HepG2 (cell line): ENCODE results near the gene NELFCD. TPM values are rescaled to one million over a fixed set of nuclear protein-coding genes. Genes with fewer than 3 reads are reported as not detected.

ENCODE experiments used
- ATAC-seq: fragments of 200-7000 bp; cut with Tn5 transposase; 3 replicates; pipeline ENCODE4 v1.9.1; 2020; ENCODE audit warnings: mild to moderate bottlenecking, moderate library complexity
- BruUV-seq: library from RNA; stranded (reverse); fragments of 400-500 nt; replicated peaks from 2 replicates; lab custom pipeline; 2021; lab: Mats Ljungman, UMichigan
- CTCF ChIA-PET: fragments of 300-600 bp; formaldehyde crosslinking; extraction: SDS; loops from one replicate; lab custom pipeline; 2021; ENCODE audit warnings: low total read pairs, inconsistent platforms, low intra/inter-chr PET ratio; lab: Yijun Ruan, JAX
- POLR2A ChIA-PET: fragments of 350-600 bp; sonication (Branson Sonifier 250); formaldehyde crosslinking; loops from one replicate; lab custom pipeline; 2020; ENCODE audit warnings: antibody characterized with exemption, inconsistent platforms; lab: Yijun Ruan, JAX
- DNase-seq: peaks from one replicate; pipeline ENCODE4 v3.0.0-alpha.2; 2015; ENCODE audit warnings: low spot score
- FAIRE-seq: peaks from 3 replicates; lab custom pipeline; 2011; peaks lifted over from hg19 to GRCh38; lab: Jason Lieb, UNC
- H2AFZ ChIP-seq: one replicate; pipeline ENCODE4 v1.6.1; 2011; ENCODE audit warnings: low read length, inconsistent platforms
- H3K27ac ChIP-seq: fragments of 300-600 bp; 3 replicates; pipeline ENCODE4 v1.8.0; 2011; ENCODE audit warnings: mixed run types, mild to moderate bottlenecking, mixed read lengths, low read length, inconsistent platforms; ENCODE audit not compliant: insufficient read depth; ENCODE audit errors: extremely low read length
- H3K27me3 ChIP-seq, 2 experiments: fragments of 200-600 bp in 1 of 2; 2 replicates in 1 of 2; 3 replicates in 1 of 2; pipeline versions ENCODE4 v1.6.0 to v1.8.0; 2011; ENCODE audit warnings: low read length in 2 of 2, mild to moderate bottlenecking in 2 of 2, moderate library complexity in 2 of 2, inconsistent platforms in 1 of 2; ENCODE audit not compliant: insufficient read depth in 2 of 2, control insufficient read depth in 1 of 2
- H3K36me3 ChIP-seq, 2 experiments: fragments of 200-600 bp in 1 of 2; replicated peaks in 1 of 2; 2 replicates in 1 of 2; 3 replicates in 1 of 2; pipeline versions ENCODE4 v1.5.1 to v1.8.0; 2011; ENCODE audit warnings: low read length in 2 of 2, inconsistent platforms in 1 of 2; ENCODE audit not compliant: insufficient read depth in 2 of 2, control insufficient read depth in 1 of 2
- H3K4me1 ChIP-seq: 2 replicates; pipeline ENCODE4 v1.5.1; 2012; ENCODE audit warnings: low read length, inconsistent platforms; ENCODE audit not compliant: insufficient read depth
- H3K4me2 ChIP-seq: 2 replicates; pipeline ENCODE4 v1.6.0; 2011; ENCODE audit warnings: low read depth, low read length, inconsistent platforms
- H3K4me3 ChIP-seq, 3 experiments: fragments of 200-600 bp in 1 of 3; sonication (generic), shearing (Covaris generic) in 1 of 3; replicated peaks in 1 of 3; 2 replicates each; pipeline ENCODE4 v1.5.1; 2011 to 2016; ENCODE audit warnings: low read length in 3 of 3, inconsistent platforms in 2 of 3, low read depth in 2 of 3, mild to moderate bottlenecking in 2 of 3, control low read depth in 1 of 3, mixed read lengths in 1 of 3; ENCODE audit not compliant: insufficient read depth in 1 of 3
- H3K79me2 ChIP-seq: one replicate; pipeline ENCODE4 v1.6.1; 2011; ENCODE audit warnings: low read length, inconsistent platforms; ENCODE audit not compliant: insufficient read depth
- H3K9ac ChIP-seq: 2 replicates; pipeline ENCODE4 v1.6.0; 2011; ENCODE audit warnings: mild to moderate bottlenecking, low read depth, low read length, inconsistent platforms; ENCODE audit not compliant: insufficient read depth
- H3K9me3 ChIP-seq: 2 replicates; pipeline ENCODE4 v1.5.1; 2012; ENCODE audit warnings: mild to moderate bottlenecking, low read length
- H4K20me1 ChIP-seq: 2 replicates; pipeline ENCODE4 v1.6.0; 2011; ENCODE audit warnings: inconsistent platforms, mild to moderate bottlenecking, low read length, moderate library complexity; ENCODE audit not compliant: insufficient read depth
- AGO2 ChIP-seq: fragments of 200-400 bp; formaldehyde crosslinking; optimal IDR thresholded peaks from 2 replicates; pipeline ENCODE3; 2017; ENCODE audit warnings: mild to moderate bottlenecking, low read depth, low read length, moderate library complexity
- BCL6 ChIP-seq: IDR thresholded peaks from 2 replicates; pipeline ENCODE4 v1.6.1; 2016; ENCODE audit warnings: missing genetic modification reagents, missing compliant biosample characterization
- CBX2 ChIP-seq, 2 experiments: fragments of 200-600 bp in 1 of 2; sonication (generic); formaldehyde crosslinking in 1 of 2; IDR thresholded peaks; 2 replicates each; pipeline versions ENCODE4 v1.7.0 to v1.8.1; 2018 to 2022; ENCODE audit warnings: low read depth in 2 of 2, low read length in 1 of 2, mild to moderate bottlenecking in 1 of 2, missing genetic modification reagents in 1 of 2
- CHD4 ChIP-seq: fragments of 200-600 bp; sonication (generic); IDR thresholded peaks from 2 replicates; pipeline ENCODE4 v1.7.0; 2017; ENCODE audit warnings: mild to moderate bottlenecking, low read length, borderline replicate concordance
- MLLT10 ChIP-seq: sonication (generic); formaldehyde crosslinking; IDR thresholded peaks from 2 replicates; pipeline ENCODE4 v1.4.0; 2020; ENCODE audit warnings: missing genetic modification reagents
- MTA1 ChIP-seq: sonication (generic); formaldehyde crosslinking; IDR thresholded peaks from 2 replicates; pipeline ENCODE4 v1.4.0; 2020; ENCODE audit warnings: missing genetic modification reagents, mild to moderate bottlenecking, borderline replicate concordance
- PAF1 ChIP-seq: IDR thresholded peaks from 2 replicates; pipeline ENCODE4 v1.6.1; 2016; ENCODE audit warnings: missing genetic modification reagents, missing compliant biosample characterization
- REL ChIP-seq: sonication (generic); formaldehyde crosslinking; conservative IDR thresholded peaks from 2 replicates; pipeline ENCODE4 v1.8.0; 2022; ENCODE audit warnings: mild to moderate bottlenecking, missing genetic modification reagents, moderate library complexity
- THAP11 ChIP-seq: IDR thresholded peaks from 2 replicates; pipeline ENCODE4 v1.6.1; 2016; ENCODE audit warnings: missing biosample characterization, missing genetic modification reagents
- TSC22D2 ChIP-seq: sonication (generic); formaldehyde crosslinking; IDR thresholded peaks from 2 replicates; pipeline ENCODE4 v1.5.1; 2020; ENCODE audit warnings: missing genetic modification reagents, mild to moderate bottlenecking, borderline replicate concordance
- ZNF703 ChIP-seq: sonication (generic); formaldehyde crosslinking; IDR thresholded peaks from 2 replicates; pipeline ENCODE4 v1.5.1; 2020; ENCODE audit warnings: missing genetic modification reagents, mild to moderate bottlenecking, moderate library complexity, borderline replicate concordance
- WGBS: methylation state at CpG from one replicate; pipeline ENCODE4 v1.1.6; 2017; ENCODE audit warnings: low lambda C conversion rate; 5-methylcytosine and 5-hydroxymethylcytosine counted together
- in situ Hi-C: cut with HindIII; loops from 2 replicates; pipeline ENCODE4 v1.10.0; 2017; ENCODE audit warnings: low pct_unique_long_range_greater_than_20kb; ENCODE audit not compliant: extremely low pct_ligation_motif_present
- intact Hi-C: fragments of 100-400 bp; cut with micrococcal nuclease; formaldehyde crosslinking; loops from one replicate; pipeline ENCODE4 v1.10.0; 2022; ENCODE audit not compliant: unreplicated experiment
- polyA plus RNA-seq, 8 experiments: library from polyadenylated mRNA; depleted of rRNA in 3 of 8; stranded (reverse) in 7 of 8; unstranded in 1 of 8; fragments of >200 nt; fragmentation: Illumina TruSeq in 4 of 8; extraction: Trizol in 4 of 8; gene quantifications; 2 replicates each; pipeline versions ENCODE4 v1.2.1 to v1.2.3, GENCODE V29; 2011 to 2016; ENCODE audit warnings: low read depth in 4 of 8, missing spikeins in 1 of 8, mixed read lengths in 1 of 8; ENCODE audit not compliant: insufficient read depth in 1 of 8
- total RNA-seq, 5 experiments: library from RNA; depleted of rRNA; stranded (reverse); fragments of >200 nt; fragmentation: Illumina TruSeq; extraction: Trizol; gene quantifications; 2 replicates each; pipeline ENCODE4 v1.2.3, GENCODE V29; 2016; ENCODE audit warnings: low read depth in 1 of 5
- TF ChIP-seq, protein P1 (sequence below): sonication (generic); formaldehyde crosslinking; IDR thresholded peaks from 2 replicates; pipeline ENCODE4 v1.8.0; 2022; ENCODE audit warnings: mild to moderate bottlenecking, missing genetic modification reagents
- TF ChIP-seq, protein P2 (sequence below): IDR thresholded peaks from 2 replicates; pipeline ENCODE4 v1.6.1; 2016; ENCODE audit warnings: mild to moderate bottlenecking, missing biosample characterization, missing genetic modification reagents
- TF ChIP-seq, protein P3 (sequence below): sonication (generic); formaldehyde crosslinking; IDR thresholded peaks from 2 replicates; pipeline ENCODE4 v1.4.0; 2020; ENCODE audit warnings: missing genetic modification reagents, low read depth, mild to moderate bottlenecking, borderline replicate concordance
- TF ChIP-seq, protein P4 (sequence below): sonication (generic); formaldehyde crosslinking; IDR thresholded peaks from 2 replicates; pipeline ENCODE4 v1.5.1; 2020; ENCODE audit warnings: missing genetic modification reagents, mild to moderate bottlenecking, borderline replicate concordance

NELFCD gene
- total and polyA plus RNA-seq, 2 of the 13 experiments (the other 11 are each of a cell fraction or from before 2014, with no cell fraction given) = 159 to 203 TPM

DNA sequence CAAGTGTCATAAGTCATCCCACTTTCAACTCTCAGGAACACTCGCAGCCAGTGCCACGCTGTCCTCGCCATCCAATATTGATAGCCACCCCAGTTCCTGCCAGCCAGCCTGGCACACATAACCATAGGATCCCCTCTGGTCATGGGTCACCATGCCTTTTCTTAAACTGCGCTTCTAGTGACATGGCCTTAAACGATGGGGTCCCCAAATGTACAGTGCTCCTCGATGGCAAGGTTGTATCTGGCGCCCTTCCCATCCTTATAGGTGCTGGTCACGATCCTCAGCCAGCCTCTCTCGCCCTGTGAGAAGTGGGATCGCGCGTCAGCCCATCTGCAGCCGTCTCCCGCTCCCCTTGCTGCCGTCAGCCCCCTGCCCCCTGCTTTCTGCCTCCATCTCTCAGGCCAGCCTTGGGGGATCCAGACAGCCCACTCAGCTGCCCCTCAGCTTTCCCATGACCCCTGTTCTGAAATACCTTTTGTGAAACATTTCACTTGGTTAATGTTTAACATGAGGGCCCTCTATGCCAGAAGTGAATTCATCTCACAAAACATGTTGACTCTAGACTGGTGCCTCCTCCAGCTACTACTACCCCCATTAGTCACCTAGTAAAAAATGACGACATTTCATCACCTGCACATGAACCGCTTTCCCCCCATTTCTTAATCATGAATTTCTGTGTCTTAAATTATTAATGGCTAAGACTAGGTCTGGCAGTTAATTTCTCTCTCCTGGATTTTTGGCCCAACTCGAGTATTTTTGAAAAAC is 14.6 kb downstream of the NELFCD start (continued):
- TF ChIP-seq MLLT10 (CRISPR knock-in tag) (no peak), BCL6 (CRISPR knock-in tag) (peak; percentile 53), MTA1 (CRISPR knock-in tag) (peak; percentile 42; the same call in 1 of the 2 replicates), CHD4 (peak; percentile 70; the same call in 1 of the 2 replicates)
- TF ChIP-seq, all 625 proteins: peak for 166

DNA sequence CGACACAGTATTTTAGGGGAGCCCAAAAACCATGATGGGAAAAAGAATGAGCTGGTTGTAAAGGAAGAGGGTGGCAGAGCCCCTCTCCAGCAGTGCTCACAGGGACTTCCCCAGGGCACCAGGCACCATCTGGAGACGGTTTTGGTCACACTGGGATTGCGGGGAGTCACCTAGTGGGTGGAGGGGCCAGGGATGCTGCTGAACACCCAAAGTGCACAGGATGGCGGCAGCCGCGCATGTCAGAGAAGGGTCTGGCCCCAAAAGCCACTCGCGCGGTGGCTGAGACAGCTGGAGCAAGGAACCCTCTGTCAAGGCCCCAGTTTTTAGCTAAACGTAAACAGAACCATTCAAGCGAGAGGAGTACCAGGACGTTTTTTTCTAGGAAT is 15.2 kb downstream of the NELFCD start:
- no peak overlapping the region for H2AFZ ChIP-seq
- BruUV-seq = TSS peak; percentile 24
- H3K79me2 ChIP-seq = no peaks in the 10 kb centered on the region
- intact Hi-C loops (loop anchor here (5.0 kb wide), 1 partner anchor 36 kb away; the partner anchor contains the start of gene ATP5F1E), in situ Hi-C loops (no loop called here)
- no peaks in the 10 kb centered on the region for H3K27me3 ChIP-seq
- DNase-seq (no peak), ATAC-seq (peak; percentile 10), FAIRE-seq (no peak)
- H3K27ac ChIP-seq = peak overlapping the region; percentile 53
- 93% methylated on average over 12 of the region's 12 CpGs for WGBS
- no peaks in the 10 kb centered on the region for H3K9me3 ChIP-seq
- POLR2A ChIA-PET = interaction anchor here (1.0 to 2.1 kb wide), 7 partner anchors 9 to 107 kb away, joined by 3 to 19 read pairs (median 9); partner anchors contain the start of genes ATP5F1E and NELFCD
- 0 out of 2 replicates have a peak overlapping the region, but pooled peaks have one; percentile 2 for H3K9ac ChIP-seq
- no peak overlapping the region for H3K4me3 ChIP-seq
- H3K4me1 ChIP-seq = peaks cover 63% of the 10 kb centered on the region
- H3K4me2 ChIP-seq = peak overlapping the region; percentile 19
- H3K36me3 ChIP-seq = peaks cover 28 to 43% of the 10 kb centered on the region in 2 experiments
- H4K20me1 ChIP-seq = no peaks in the 10 kb centered on the region
- CTCF ChIA-PET = no interaction called here
- no peak for TF ChIP-seq THAP11
- TF ChIP-seq, protein P1, sequence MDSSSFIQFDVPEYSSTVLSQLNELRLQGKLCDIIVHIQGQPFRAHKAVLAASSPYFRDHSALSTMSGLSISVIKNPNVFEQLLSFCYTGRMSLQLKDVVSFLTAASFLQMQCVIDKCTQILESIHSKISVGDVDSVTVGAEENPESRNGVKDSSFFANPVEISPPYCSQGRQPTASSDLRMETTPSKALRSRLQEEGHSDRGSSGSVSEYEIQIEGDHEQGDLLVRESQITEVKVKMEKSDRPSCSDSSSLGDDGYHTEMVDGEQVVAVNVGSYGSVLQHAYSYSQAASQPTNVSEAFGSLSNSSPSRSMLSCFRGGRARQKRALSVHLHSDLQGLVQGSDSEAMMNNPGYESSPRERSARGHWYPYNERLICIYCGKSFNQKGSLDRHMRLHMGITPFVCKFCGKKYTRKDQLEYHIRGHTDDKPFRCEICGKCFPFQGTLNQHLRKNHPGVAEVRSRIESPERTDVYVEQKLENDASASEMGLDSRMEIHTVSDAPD = no peak
- peak; percentile 43; the same call in 1 of the 2 replicates for TF ChIP-seq PAF1 (CRISPR knock-in tag)
- TF ChIP-seq AGO2 = peak; percentile 64
- TF ChIP-seq, protein P2, sequence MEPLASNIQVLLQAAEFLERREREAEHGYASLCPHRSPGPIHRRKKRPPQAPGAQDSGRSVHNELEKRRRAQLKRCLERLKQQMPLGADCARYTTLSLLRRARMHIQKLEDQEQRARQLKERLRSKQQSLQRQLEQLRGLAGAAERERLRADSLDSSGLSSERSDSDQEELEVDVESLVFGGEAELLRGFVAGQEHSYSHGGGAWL (CRISPR knock-in tag) = no peak
- TF ChIP-seq, protein P3, sequence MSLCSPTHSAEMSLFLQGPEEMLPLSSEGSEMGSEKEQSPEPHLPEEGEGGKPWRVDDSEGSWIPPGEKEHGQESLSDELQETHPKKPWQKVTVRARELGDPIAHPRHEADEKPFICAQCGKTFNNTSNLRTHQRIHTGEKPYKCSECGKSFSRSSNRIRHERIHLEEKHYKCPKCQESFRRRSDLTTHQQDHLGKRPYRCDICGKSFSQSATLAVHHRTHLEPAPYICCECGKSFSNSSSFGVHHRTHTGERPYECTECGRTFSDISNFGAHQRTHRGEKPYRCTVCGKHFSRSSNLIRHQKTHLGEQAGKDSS = 0 out of 2 replicates have a peak, but pooled peaks have one; percentile 50
- 0 out of 2 replicates have a peak, but pooled peaks have one; percentile 42 for TF ChIP-seq REL
- TF ChIP-seq TSC22D2 (CRISPR knock-in tag) = no peak
- TF ChIP-seq ZNF703 (CRISPR knock-in tag) = no peak
- TF ChIP-seq CBX2 (IDR thresholded peaks at IDR 0.05; ENCODE audit: low read depth, low read length) = no peak
- no peak for TF ChIP-seq CBX2 (CRISPR knock-in tag; IDR thresholded peaks at IDR 0.05; ENCODE audit: low read depth)
- TF ChIP-seq, protein P4, sequence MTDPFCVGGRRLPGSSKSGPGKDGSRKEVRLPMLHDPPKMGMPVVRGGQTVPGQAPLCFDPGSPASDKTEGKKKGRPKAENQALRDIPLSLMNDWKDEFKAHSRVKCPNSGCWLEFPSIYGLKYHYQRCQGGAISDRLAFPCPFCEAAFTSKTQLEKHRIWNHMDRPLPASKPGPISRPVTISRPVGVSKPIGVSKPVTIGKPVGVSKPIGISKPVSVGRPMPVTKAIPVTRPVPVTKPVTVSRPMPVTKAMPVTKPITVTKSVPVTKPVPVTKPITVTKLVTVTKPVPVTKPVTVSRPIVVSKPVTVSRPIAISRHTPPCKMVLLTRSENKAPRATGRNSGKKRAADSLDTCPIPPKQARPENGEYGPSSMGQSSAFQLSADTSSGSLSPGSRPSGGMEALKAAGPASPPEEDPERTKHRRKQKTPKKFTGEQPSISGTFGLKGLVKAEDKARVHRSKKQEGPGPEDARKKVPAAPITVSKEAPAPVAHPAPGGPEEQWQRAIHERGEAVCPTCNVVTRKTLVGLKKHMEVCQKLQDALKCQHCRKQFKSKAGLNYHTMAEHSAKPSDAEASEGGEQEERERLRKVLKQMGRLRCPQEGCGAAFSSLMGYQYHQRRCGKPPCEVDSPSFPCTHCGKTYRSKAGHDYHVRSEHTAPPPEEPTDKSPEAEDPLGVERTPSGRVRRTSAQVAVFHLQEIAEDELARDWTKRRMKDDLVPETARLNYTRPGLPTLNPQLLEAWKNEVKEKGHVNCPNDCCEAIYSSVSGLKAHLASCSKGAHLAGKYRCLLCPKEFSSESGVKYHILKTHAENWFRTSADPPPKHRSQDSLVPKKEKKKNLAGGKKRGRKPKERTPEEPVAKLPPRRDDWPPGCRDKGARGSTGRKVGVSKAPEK = 0 out of 2 replicates have a peak, but pooled peaks have one; percentile 29
